A549 (cell line): ENCODE data around the gene MAN1A2. TPM values are rescaled to one million over a fixed set of nuclear protein-coding genes. Genes with fewer than 3 reads are reported as not detected.

ENCODE experiments used
- ATAC-seq, 2 experiments: fragments of 200-7000 bp in 1 of 2; fragments of >200 bp in 1 of 2; cut with Nextera tagmentation in 1 of 2; cut with Tn5 transposase in 1 of 2; 3 replicates each; pipeline versions ENCODE4 v1.8.0 to v1.9.1; 2018 to 2020; ENCODE audit warnings: mild to moderate bottlenecking in 1 of 2, moderate library complexity in 1 of 2
- CTCF ChIA-PET: fragments of 300-600 bp; sonication (Branson Sonifier 250); formaldehyde crosslinking; extraction: SDS; loops from one replicate; lab custom pipeline; 2021; ENCODE audit warnings: antibody characterized with exemption, inconsistent platforms; lab: Yijun Ruan, JAX
- POLR2A ChIA-PET: fragments of 350-600 bp; formaldehyde crosslinking; extraction: SDS; loops from one replicate; lab custom pipeline; 2021; ENCODE audit warnings: antibody characterized with exemption, inconsistent platforms; lab: Yijun Ruan, JAX
- DNase-seq, 2 experiments: peaks; one replicate each; pipeline versions ENCODE4 v3.0.0 to v3.0.0-alpha.2; 2011 to 2016; ENCODE audit warnings: low read depth in 1 of 2, low spot score in 1 of 2
- FAIRE-seq: peaks from 2 replicates; lab custom pipeline; 2011; peaks lifted over from hg19 to GRCh38; lab: Jason Lieb, UNC
- H3K27ac ChIP-seq, 2 experiments: fragments of >200 bp; sonication (Bioruptor Twin); formaldehyde crosslinking; 3 replicates each; pipeline ENCODE4 v1.5.1; 2016 to 2017
- H3K4me1 ChIP-seq: fragments of >200 bp; sonication (Bioruptor Twin); formaldehyde crosslinking; 3 replicates; pipeline ENCODE4 v1.6.1; 2016
- H3K4me2 ChIP-seq: fragments of >200 bp; sonication (Bioruptor Twin); formaldehyde crosslinking; 3 replicates; pipeline ENCODE4 v1.6.1; 2016
- H3K4me3 ChIP-seq: fragments of >200 bp; sonication (Bioruptor Twin); formaldehyde crosslinking; 3 replicates; pipeline ENCODE4 v1.5.1; 2016
- H3K9me3 ChIP-seq: fragments of >200 bp; sonication (Bioruptor Twin); formaldehyde crosslinking; 3 replicates; pipeline ENCODE4 v1.6.1; 2016
- ATOH8 ChIP-seq: fragments of 250-450 bp; sonication (Bioruptor Pico); IDR thresholded peaks from 2 replicates; pipeline ENCODE4 v1.5.0; 2020; ENCODE audit warnings: low read depth, mild to moderate bottlenecking, moderate library complexity
- BCL3 ChIP-seq: fragments of >200 bp; sonication (Bioruptor Twin); formaldehyde crosslinking; IDR thresholded peaks from 3 replicates; pipeline ENCODE4 v1.6.1; 2016
- BHLHE40 ChIP-seq: IDR thresholded peaks from 2 replicates; pipeline ENCODE4 v1.6.1; 2012; ENCODE audit warnings: low read depth, low read length, inconsistent platforms
- CBX2 ChIP-seq: fragments of 200-600 bp; sonication (generic); IDR thresholded peaks from 2 replicates; pipeline ENCODE4 v1.6.1; 2016; ENCODE audit warnings: low read depth, mild to moderate bottlenecking, borderline replicate concordance
- CEBPB ChIP-seq, 2 experiments: fragments of >200 bp in 1 of 2; sonication (Bioruptor Twin) in 1 of 2; formaldehyde crosslinking in 1 of 2; IDR thresholded peaks; 2 replicates each; pipeline ENCODE4 v1.6.1; 2012 to 2016
- CHD4 ChIP-seq: fragments of 200-600 bp; sonication (generic); IDR thresholded peaks from 2 replicates; pipeline ENCODE4 v1.6.1; 2016; ENCODE audit warnings: antibody characterized with exemption, mild to moderate bottlenecking, borderline replicate concordance
- EHF ChIP-seq: fragments of 250-450 bp; sonication (Bioruptor Pico); IDR thresholded peaks from 2 replicates; pipeline ENCODE4 v1.5.0; 2020; ENCODE audit warnings: mild to moderate bottlenecking
- EHMT2 ChIP-seq: fragments of 200-600 bp; sonication (generic); IDR thresholded peaks from 2 replicates; pipeline ENCODE4 v1.6.1; 2016; ENCODE audit warnings: antibody characterized with exemption, low read depth, mild to moderate bottlenecking, moderate library complexity
- ELK1 ChIP-seq: fragments of 150-350 bp; IDR thresholded peaks from 2 replicates; pipeline ENCODE4 v1.6.1; 2014; ENCODE audit warnings: low read depth, mild to moderate bottlenecking, low read length
- ESRRA ChIP-seq: fragments of 150-350 bp; IDR thresholded peaks from 2 replicates; pipeline ENCODE4 v1.6.1; 2014; ENCODE audit warnings: mild to moderate bottlenecking, low read length, borderline replicate concordance
- FOSB ChIP-seq: fragments of 250-450 bp; sonication (Bioruptor Pico); IDR thresholded peaks from 2 replicates; pipeline ENCODE4 v1.5.0; 2020; ENCODE audit warnings: mild to moderate bottlenecking, moderate library complexity
- FOSL2 ChIP-seq, 2 experiments: fragments of 450-650 bp in 1 of 2; fragments of >200 bp in 1 of 2; sonication (Bioruptor Twin) in 1 of 2; formaldehyde crosslinking; IDR thresholded peaks; 2 replicates each; pipeline versions ENCODE4 v1.5.0 to v1.6.1; 2016 to 2020; ENCODE audit warnings: mild to moderate bottlenecking in 1 of 2, moderate library complexity in 1 of 2
- FOXS1 ChIP-seq: fragments of 250-450 bp; sonication (Bioruptor Pico); IDR thresholded peaks from 2 replicates; pipeline ENCODE4 v1.5.0; 2020; ENCODE audit warnings: mild to moderate bottlenecking, moderate library complexity
- HES2 ChIP-seq: fragments of >200 bp; sonication (Bioruptor Twin); formaldehyde crosslinking; IDR thresholded peaks from 2 replicates; pipeline ENCODE4 v1.6.1; 2016
- HMGXB4 ChIP-seq: fragments of 250-450 bp; sonication (Bioruptor Pico); IDR thresholded peaks from 2 replicates; pipeline ENCODE4 v1.5.0; 2021; ENCODE audit warnings: mild to moderate bottlenecking, moderate library complexity, borderline replicate concordance
- HOXB13 ChIP-seq: fragments of 250-450 bp; sonication (Bioruptor Pico); IDR thresholded peaks from 2 replicates; pipeline ENCODE4 v1.5.0; 2020; ENCODE audit warnings: low read depth, mild to moderate bottlenecking, moderate library complexity
- HOXB5 ChIP-seq: fragments of 250-450 bp; sonication (Bioruptor Pico); IDR thresholded peaks from 2 replicates; pipeline ENCODE4 v1.5.0; 2020; ENCODE audit warnings: mild to moderate bottlenecking, moderate library complexity
- KDM1A ChIP-seq: fragments of 200-600 bp; sonication (generic); IDR thresholded peaks from 2 replicates; pipeline ENCODE4 v1.6.1; 2016; ENCODE audit warnings: low read depth, mild to moderate bottlenecking
- NPAS2 ChIP-seq: fragments of 250-450 bp; sonication (Bioruptor Pico); IDR thresholded peaks from 2 replicates; pipeline ENCODE4 v1.8.0; 2022; ENCODE audit warnings: mild to moderate bottlenecking, moderate library complexity, borderline replicate concordance
- REST ChIP-seq: fragments of 200-600 bp; sonication (generic); IDR thresholded peaks from 2 replicates; pipeline ENCODE4 v1.6.1; 2016; ENCODE audit warnings: antibody characterized with exemption, mild to moderate bottlenecking, moderate library complexity
- RFX5 ChIP-seq: fragments of 450-650 bp; IDR thresholded peaks from 2 replicates; pipeline ENCODE4 v1.7.1; 2014; ENCODE audit warnings: antibody characterized with exemption, mild to moderate bottlenecking, moderate library complexity
- TP53 ChIP-seq: fragments of 250-450 bp; sonication (Bioruptor Pico); IDR thresholded peaks from 2 replicates; pipeline ENCODE4 v1.5.0; 2021; ENCODE audit warnings: mild to moderate bottlenecking, moderate library complexity
- ZFP36 ChIP-seq: fragments of 450-650 bp; IDR thresholded peaks from 2 replicates; pipeline ENCODE4 v1.6.1; 2014; ENCODE audit warnings: borderline replicate concordance; ENCODE audit not compliant: partially characterized antibody
- ZNF302 ChIP-seq: fragments of 250-450 bp; sonication (Bioruptor Pico); IDR thresholded peaks from 2 replicates; pipeline ENCODE4 v1.9.0; 2021; ENCODE audit warnings: inconsistent platforms, mild to moderate bottlenecking, moderate library complexity
- ZSCAN20 ChIP-seq: fragments of 250-450 bp; sonication (Bioruptor Pico); IDR thresholded peaks from 2 replicates; pipeline ENCODE4 v1.8.0; 2022; ENCODE audit warnings: mild to moderate bottlenecking, moderate library complexity
- WGBS: methylation state at CpG from one replicate; pipeline ENCODE4 v1.1.6; 2017; ENCODE audit errors: missing lambda C conversion rate; 5-methylcytosine and 5-hydroxymethylcytosine counted together
- polyA plus RNA-seq, 4 experiments: library from polyadenylated mRNA; depleted of rRNA in 3 of 4; stranded (reverse); fragments of >200 nt; fragmentation: RNase III in 1 of 4; extraction: RNeasy Plus Mini Kit Qiagen cat#74134 plus additional on column Dnase treatment in 1 of 4; gene quantifications; 2 replicates in 3 of 4; 3 replicates in 1 of 4; pipeline ENCODE4 v1.2.3, GENCODE V29; 2011 to 2017

MAN1A2 gene
- polyA plus RNA-seq, 2 of the 4 experiments (the other 2 are of a cell fraction) = 10.2 to 18.7 TPM

GRCh38 chr1:117436513-117436912 lies 69.3 kb downstream of the MAN1A2 start:
- TF ChIP-seq CEBPB (IDR thresholded peaks at IDR 0.05) (no peak), TP53 (no peak), EHMT2 (no peak), HOXB5 (CRISPR knock-in tag) (no peak), FOXS1 (CRISPR knock-in tag) (no peak), NPAS2 (CRISPR knock-in tag) (no peak), HMGXB4 (no peak), ATOH8 (no peak), ZNF302 (CRISPR knock-in tag) (no peak), RFX5 (no peak), FOSL2 (IDR thresholded peaks at IDR 0.05) (no peak), FOSL2 (CRISPR knock-in tag; IDR thresholded peaks at IDR 0.05) (no peak), HES2 (no peak), ZSCAN20 (CRISPR knock-in tag) (no peak), FOSB (CRISPR knock-in tag) (no peak), CBX2 (no peak)
- Histone ChIP-seq H3K4me3 (no peak overlapping the region), H3K4me1 (no peaks in the 10 kb centered on the region), H3K4me2 (no peak overlapping the region), H3K9me3 (no peaks in the 10 kb centered on the region), H3K27ac (no peak overlapping the region)
- 100% methylated on average over 1 of the region's 1 CpG for WGBS
- POLR2A ChIA-PET = no interaction called here
- no peak for FAIRE-seq
- CTCF ChIA-PET = interaction anchor here (1.1 kb wide), 1 partner anchor 14 kb away, joined by 3 read pairs; no protein-coding TSS in a partner anchor
- ATAC-seq = no peak
- no peak for DNase-seq

GRCh38 chr1:117447661-117448060 lies 80.4 kb downstream of the MAN1A2 start:
- Histone ChIP-seq H3K27ac (no peak overlapping the region), H3K9me3 (no peaks in the 10 kb centered on the region), H3K4me1 (no peaks in the 10 kb centered on the region), H3K4me2 (no peak overlapping the region), H3K4me3 (no peak overlapping the region)
- FAIRE-seq = no peak
- ChIA-PET POLR2A (no interaction called here), CTCF (no interaction called here)
- ATAC-seq = no peak
- 93% methylated on average over 2 of the region's 2 CpGs for WGBS
- no peak for DNase-seq
- TF ChIP-seq EHF (no peak), BHLHE40 (no peak), CHD4 (no peak), TP53 (no peak), KDM1A (no peak), ZNF302 (CRISPR knock-in tag) (no peak), BCL3 (no peak), ESRRA (no peak), HOXB13 (CRISPR knock-in tag) (no peak), CEBPB (IDR thresholded peaks at IDR 0.05) (no peak), CBX2 (no peak), ATOH8 (no peak), REST (no peak), NPAS2 (CRISPR knock-in tag) (no peak), ELK1 (no peak), ZFP36 (no peak), FOSB (CRISPR knock-in tag) (no peak)
